ENCODE measurements around the gene PGAP6. TPM values are rescaled to one million over a fixed set of nuclear protein-coding genes. Genes with fewer than 3 reads are reported as not detected.

The PGAP6 gene
- total and polyA plus RNA-seq, 2 of the 13 experiments (the other 11 are each of a cell fraction or from before 2014, with no cell fraction given), result 52.7 to 136 TPM

GRCh38 chr16:405548-406506 is 24.0 kb upstream of the PGAP6 start (continued):
- TF ChIP-seq ZSCAN25 (CRISPR knock-in tag; IDR thresholded peaks at IDR 0.05), result 0 out of 2 replicates have a peak, but pooled peaks have one; percentile 31
- TF ChIP-seq ZNF574 (CRISPR knock-in tag; IDR thresholded peaks at IDR 0.05), result peak; percentile 66
- no peak for TF ChIP-seq TOE1 (CRISPR knock-in tag; IDR thresholded peaks at IDR 0.05)
- no peak for TF ChIP-seq ZNF709 (CRISPR knock-in tag; IDR thresholded peaks at IDR 0.05)
- TF ChIP-seq HDAC1 (CRISPR knock-in tag; IDR thresholded peaks at IDR 0.05), result peak; percentile 95
- no peak for TF ChIP-seq THAP7 (CRISPR knock-in tag; IDR thresholded peaks at IDR 0.05)
- no peak; the same call in 1 of the 2 replicates for TF ChIP-seq ZNF878 (CRISPR knock-in tag; IDR thresholded peaks at IDR 0.05)
- no peak for TF ChIP-seq AKNA (CRISPR knock-in tag; IDR thresholded peaks at IDR 0.05; ENCODE audit: borderline replicate concordance)
- TF ChIP-seq SMC3 (IDR thresholded peaks at IDR 0.05; ENCODE audit: low read length), result no peak
- 0 out of 2 replicates have a peak, but pooled peaks have one; percentile 22 for TF ChIP-seq ZNF468 (CRISPR knock-in tag; IDR thresholded peaks at IDR 0.05)
- no peak for TF ChIP-seq ZNF607 (CRISPR knock-in tag; IDR thresholded peaks at IDR 0.05; ENCODE audit: borderline replicate concordance)
- TF ChIP-seq AHR (CRISPR knock-in tag; IDR thresholded peaks at IDR 0.05), result peak; percentile 55; the same call in 1 of the 2 replicates
- no peak for TF ChIP-seq FOXK2 (IDR thresholded peaks at IDR 0.05)
- TF ChIP-seq ZNF776 (CRISPR knock-in tag; IDR thresholded peaks at IDR 0.05), result no peak
- TF ChIP-seq SMYD3 (CRISPR knock-in tag; IDR thresholded peaks at IDR 0.05), result peak; percentile 86; the same call in 1 of the 2 replicates
- TF ChIP-seq PRDM4 (CRISPR knock-in tag; IDR thresholded peaks at IDR 0.05; ENCODE audit: borderline replicate concordance), result no peak
- no peak for TF ChIP-seq ZNF44 (CRISPR knock-in tag; IDR thresholded peaks at IDR 0.05)
- no peak for TF ChIP-seq HNRNPUL1 (IDR thresholded peaks at IDR 0.05; ENCODE audit: low read depth, low read length)
